Transverse colon (tissue), 4 donors: ENCODE results near the gene ZKSCAN4.

Experiments
- CTCF ChIP-seq, 5 experiments: fragments of 200-600 bp in 3 of 5; fragments of 450-650 bp in 2 of 5; sonication (generic) in 3 of 5; IDR thresholded peaks; 1 replicate in 2 of 5; 2 replicates in 3 of 5; pipeline ENCODE4 v1.5.1; 2016 to 2017; ENCODE audit warnings: antibody characterized with exemption in 5 of 5, inconsistent platforms in 3 of 5, mild to moderate bottlenecking in 2 of 5, moderate library complexity in 1 of 5
- EP300 ChIP-seq: sonication (generic); formaldehyde crosslinking; IDR thresholded peaks from one replicate; pipeline ENCODE4 v1.6.1; 2017; ENCODE audit warnings: antibody characterized with exemption, low read depth
- POLR2A ChIP-seq: fragments of 450-650 bp; IDR thresholded peaks from one replicate; pipeline ENCODE4 v1.6.1; 2016; ENCODE audit warnings: antibody characterized with exemption, mild to moderate bottlenecking, moderate library complexity
- POLR2AphosphoS5 ChIP-seq, 3 donors: sonication (generic); formaldehyde crosslinking; IDR thresholded peaks; one replicate each; pipeline ENCODE4 v1.6.1; 2016; ENCODE audit warnings: antibody characterized with exemption in 3 of 3

GRCh38 chr6:28277746-28278145 is 25.7 kb upstream of the ZKSCAN4 start:
- TF ChIP-seq CTCF (IDR thresholded peaks at IDR 0.05) (no peak), POLR2A (no peak), EP300 (no peak), POLR2AphosphoS5 (IDR thresholded peaks at IDR 0.05) (no peak)
